MM.1S (cell line): Measurements from ENCODE around the gene OLFM3.

Experiments
- DNase-seq: peaks from one replicate; pipeline ENCODE4 v3.0.0-alpha.2; 2015
- H2AFZ ChIP-seq: fragments of 300-600 bp; sonication (generic); 2 replicates; pipeline ENCODE4 v1.6.0; 2016; ENCODE audit warnings: antibody characterized with exemption, low read length
- H3F3A ChIP-seq: fragments of 300-600 bp; sonication (generic); 2 replicates; pipeline ENCODE4 v1.6.1; 2016; ENCODE audit warnings: mild to moderate bottlenecking, antibody characterized with exemption, low read length, moderate library complexity, mixed read lengths; ENCODE audit not compliant: insufficient read depth
- H3K27ac ChIP-seq: fragments of 300-600 bp; sonication (generic); 2 replicates; pipeline ENCODE4 v1.5.1; 2016; ENCODE audit warnings: mild to moderate bottlenecking, low read length
- H3K27me3 ChIP-seq: fragments of 300-600 bp; sonication (generic); replicated peaks from 2 replicates; pipeline ENCODE4 v1.6.0; 2016; ENCODE audit warnings: low read length; ENCODE audit not compliant: insufficient read depth
- H3K36me3 ChIP-seq: fragments of 300-600 bp; sonication (generic); replicated peaks from 2 replicates; pipeline ENCODE4 v1.6.1; 2016; ENCODE audit warnings: mild to moderate bottlenecking, low read length, mixed read lengths; ENCODE audit not compliant: insufficient read depth
- H3K4me1 ChIP-seq: fragments of 300-600 bp; sonication (generic); 2 replicates; pipeline ENCODE4 v1.6.1; 2016; ENCODE audit warnings: low read length, mixed read lengths
- H3K4me2 ChIP-seq: fragments of 300-600 bp; sonication (generic); 2 replicates; pipeline ENCODE4 v1.6.0; 2016; ENCODE audit warnings: low read depth, low read length
- H3K4me3 ChIP-seq: fragments of 300-600 bp; sonication (generic); 2 replicates; pipeline ENCODE4 v1.5.1; 2016; ENCODE audit warnings: low read length, mixed read lengths
- H3K79me2 ChIP-seq: fragments of 300-600 bp; sonication (generic); 2 replicates; pipeline ENCODE4 v1.6.1; 2016; ENCODE audit warnings: mixed run types, low read length, mixed read lengths
- H3K9ac ChIP-seq: fragments of 300-600 bp; sonication (generic); 2 replicates; pipeline ENCODE4 v1.6.1; 2016; ENCODE audit warnings: low read length, mixed read lengths
- H3K9me2 ChIP-seq: fragments of 300-600 bp; sonication (generic); replicated peaks from 2 replicates; pipeline ENCODE4 v1.6.1; 2016; ENCODE audit warnings: mild to moderate bottlenecking, low read length, mixed read lengths; ENCODE audit not compliant: insufficient read depth
- H3K9me3 ChIP-seq: fragments of 300-600 bp; sonication (generic); replicated peaks from 2 replicates; pipeline ENCODE4 v1.6.1; 2016; ENCODE audit warnings: mild to moderate bottlenecking, low read length, mixed read lengths; ENCODE audit not compliant: insufficient read depth
- H4K20me1 ChIP-seq: fragments of 300-600 bp; sonication (generic); 2 replicates; pipeline ENCODE4 v1.6.1; 2016; ENCODE audit warnings: mild to moderate bottlenecking, low read length, moderate library complexity, mixed read lengths; ENCODE audit not compliant: insufficient read depth
- CTCF ChIP-seq: fragments of 300-600 bp; sonication (generic); IDR thresholded peaks from 2 replicates; pipeline ENCODE4 v1.5.1; 2016; ENCODE audit warnings: antibody characterized with exemption, low read length, mixed read lengths
- EZH2 ChIP-seq: fragments of 300-600 bp; sonication (generic); optimal IDR thresholded peaks from 2 replicates; pipeline ENCODE3; 2017; ENCODE audit warnings: low read depth, mild to moderate bottlenecking, antibody characterized with exemption, low read length, mixed read lengths
- EZH2phosphoT487 ChIP-seq: fragments of 300-600 bp; sonication (generic); IDR thresholded peaks from 2 replicates; pipeline ENCODE4 v1.6.1; 2018; ENCODE audit warnings: antibody characterized with exemption, low read length

OLFM3 gene

GRCh38 chr1:101820071-101820470 is 176.7 kb downstream of the OLFM3 start:
- no peaks in the 10 kb centered on the region for H3K36me3 ChIP-seq
- TF ChIP-seq EZH2 (no peak), CTCF (peak; percentile 19)
- no peak for DNase-seq
- H3K4me2 ChIP-seq, result no peak overlapping the region
- no peaks in the 10 kb centered on the region for H3K79me2 ChIP-seq
- no peaks in the 10 kb centered on the region for H4K20me1 ChIP-seq
- H3K9ac ChIP-seq, result no peak overlapping the region
- no peaks in the 10 kb centered on the region for H3K27me3 ChIP-seq
- no peak overlapping the region for H3K27ac ChIP-seq
- no peak overlapping the region for H3K4me3 ChIP-seq
- H2AFZ ChIP-seq, result no peak overlapping the region
- H3K9me2 ChIP-seq, result no peaks in the 10 kb centered on the region
- no peaks in the 10 kb centered on the region for H3F3A ChIP-seq
- no peaks in the 10 kb centered on the region for H3K9me3 ChIP-seq
- no peaks in the 10 kb centered on the region for H3K4me1 ChIP-seq

GRCh38 chr1:101816262-101816661 is 180.5 kb downstream of the OLFM3 start:
- no peak overlapping the region for H2AFZ ChIP-seq
- H3K27ac ChIP-seq, result no peak overlapping the region
- DNase-seq, result no peak
- H3K27me3 ChIP-seq, result no peaks in the 10 kb centered on the region
- H3K79me2 ChIP-seq, result no peaks in the 10 kb centered on the region
- H3K9ac ChIP-seq, result no peak overlapping the region
- H3K4me2 ChIP-seq, result no peak overlapping the region
- H3K4me3 ChIP-seq, result no peak overlapping the region
- H3K36me3 ChIP-seq, result no peaks in the 10 kb centered on the region
- no peaks in the 10 kb centered on the region for H4K20me1 ChIP-seq
- H3F3A ChIP-seq, result no peaks in the 10 kb centered on the region
- H3K9me2 ChIP-seq, result no peaks in the 10 kb centered on the region
- H3K9me3 ChIP-seq, result no peaks in the 10 kb centered on the region
- TF ChIP-seq EZH2phosphoT487 (no peak), EZH2 (no peak), CTCF (no peak)
- H3K4me1 ChIP-seq, result no peaks in the 10 kb centered on the region

- H3K4me1 ChIP-seq, result no peaks in the 10 kb centered on the region
- no peaks in the 10 kb centered on the region for H3K9me2 ChIP-seq
Measured at GRCh38 chr1:101798417-101798816, 198.3 kb downstream of the OLFM3 start.

More at GRCh38 chr1:101798417-101798816, 198.3 kb downstream of the OLFM3 start:
- no peaks in the 10 kb centered on the region for H3K27me3 ChIP-seq
- H4K20me1 ChIP-seq, result no peaks in the 10 kb centered on the region
- H3K27ac ChIP-seq, result no peak overlapping the region
- DNase-seq, result no peak
- TF ChIP-seq EZH2 (no peak), EZH2phosphoT487 (no peak), CTCF (no peak)
- H3K79me2 ChIP-seq, result no peaks in the 10 kb centered on the region
- no peak overlapping the region for H3K4me2 ChIP-seq
- no peaks in the 10 kb centered on the region for H3K9me3 ChIP-seq
- no peak overlapping the region for H2AFZ ChIP-seq
- no peaks in the 10 kb centered on the region for H3F3A ChIP-seq
- H3K36me3 ChIP-seq, result no peaks in the 10 kb centered on the region
- H3K9ac ChIP-seq, result no peak overlapping the region
- no peak overlapping the region for H3K4me3 ChIP-seq
